ENCODE results near the gene ECHDC1. TPM values are rescaled to one million over a fixed set of nuclear protein-coding genes. Genes with fewer than 3 reads are reported as not detected.

The ECHDC1 gene
- total RNA-seq, 1 donor from 2014 or later = 30.3 TPM

DNA sequence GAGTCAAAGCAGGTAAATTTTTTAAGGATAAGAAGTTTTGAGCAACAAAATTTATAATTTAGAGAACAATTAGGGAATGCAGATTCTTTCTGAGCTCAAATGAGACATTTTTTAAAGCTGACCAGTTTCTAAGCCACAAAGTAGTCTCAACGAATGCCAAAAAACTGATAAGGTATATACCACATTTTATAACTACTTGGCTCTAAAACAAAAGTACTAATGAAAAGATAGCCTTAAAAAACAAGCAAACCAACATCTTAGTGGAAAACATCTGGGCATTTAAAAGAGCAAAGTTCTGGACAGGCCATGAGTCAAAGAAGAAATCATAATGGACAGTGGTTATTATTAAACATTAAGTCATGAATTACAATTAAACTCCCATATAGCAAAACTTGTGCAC lies 99.9 kb downstream of the ECHDC1 start:
- Histone ChIP-seq H3K27me3 (ENCODE audit: control insufficient read depth, insufficient read depth, low read length) (no peaks in the 10 kb centered on the region), H3K4me3 (ENCODE audit: low read depth, low read length) (no peak overlapping the region), H3K36me3 (ENCODE audit: control insufficient read depth, insufficient read depth, low read length) (no peaks in the 10 kb centered on the region)
- FAIRE-seq (no peak), DNase-seq (ENCODE audit: low read depth) (no peak)
- TF ChIP-seq, protein P1, sequence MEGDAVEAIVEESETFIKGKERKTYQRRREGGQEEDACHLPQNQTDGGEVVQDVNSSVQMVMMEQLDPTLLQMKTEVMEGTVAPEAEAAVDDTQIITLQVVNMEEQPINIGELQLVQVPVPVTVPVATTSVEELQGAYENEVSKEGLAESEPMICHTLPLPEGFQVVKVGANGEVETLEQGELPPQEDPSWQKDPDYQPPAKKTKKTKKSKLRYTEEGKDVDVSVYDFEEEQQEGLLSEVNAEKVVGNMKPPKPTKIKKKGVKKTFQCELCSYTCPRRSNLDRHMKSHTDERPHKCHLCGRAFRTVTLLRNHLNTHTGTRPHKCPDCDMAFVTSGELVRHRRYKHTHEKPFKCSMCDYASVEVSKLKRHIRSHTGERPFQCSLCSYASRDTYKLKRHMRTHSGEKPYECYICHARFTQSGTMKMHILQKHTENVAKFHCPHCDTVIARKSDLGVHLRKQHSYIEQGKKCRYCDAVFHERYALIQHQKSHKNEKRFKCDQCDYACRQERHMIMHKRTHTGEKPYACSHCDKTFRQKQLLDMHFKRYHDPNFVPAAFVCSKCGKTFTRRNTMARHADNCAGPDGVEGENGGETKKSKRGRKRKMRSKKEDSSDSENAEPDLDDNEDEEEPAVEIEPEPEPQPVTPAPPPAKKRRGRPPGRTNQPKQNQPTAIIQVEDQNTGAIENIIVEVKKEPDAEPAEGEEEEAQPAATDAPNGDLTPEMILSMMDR (IDR thresholded peaks at IDR 0.05; ENCODE audit: insufficient read depth, low read length, severe bottlenecking) = no peak

Other genes with a start within 250 kb of the ECHDC1 start
- not detected in 2 replicates for gene RSPO3, start 224.9 kb downstream of the ECHDC1 start, total RNA-seq
- gene RNF146, start 76.7 kb downstream of the ECHDC1 start, total RNA-seq = 49.0 TPM in 2 replicates
- not detected in 2 replicates for gene KIAA0408, start 115.8 kb upstream of the ECHDC1 start, total RNA-seq
- gene C6orf58, start 233.6 kb upstream of the ECHDC1 start, total RNA-seq = not detected in 2 replicates

Measured in bronchial epithelial cell (primary cell).